Liver (tissue), 3 donors: ENCODE measurements around the gene KDELR1.

Experiments
- EGR1 ChIP-seq, 2 donors: IDR thresholded peaks; 2 replicates each; pipeline ENCODE4 v1.6.1; 2016 to 2018; ENCODE audit warnings: antibody characterized with exemption in 2 of 2, low read depth in 2 of 2
- FOXA1 ChIP-seq: IDR thresholded peaks from 2 replicates; pipeline ENCODE4 v1.6.1; 2016; ENCODE audit warnings: antibody characterized with exemption
- GABPA ChIP-seq, 2 donors: IDR thresholded peaks in 1 of 2; conservative IDR thresholded peaks in 1 of 2; 2 replicates each; pipeline ENCODE4 v1.6.1; 2016; ENCODE audit warnings: antibody characterized with exemption in 2 of 2, mild to moderate bottlenecking in 1 of 2, moderate library complexity in 1 of 2
- JUND ChIP-seq, 2 donors: IDR thresholded peaks; 2 replicates each; pipeline ENCODE4 v1.6.1; 2016; ENCODE audit warnings: antibody characterized with exemption in 2 of 2
- RXRA ChIP-seq, 2 donors: IDR thresholded peaks; 2 replicates each; pipeline ENCODE4 v1.6.1; 2017 to 2018; ENCODE audit warnings: antibody characterized with exemption in 2 of 2, mild to moderate bottlenecking in 1 of 2
- SP1 ChIP-seq: IDR thresholded peaks from 2 replicates; pipeline ENCODE4 v1.6.1; 2018; ENCODE audit warnings: antibody characterized with exemption, mild to moderate bottlenecking
- TAF1 ChIP-seq: conservative IDR thresholded peaks from 2 replicates; pipeline ENCODE4 v1.6.1; 2016; ENCODE audit warnings: antibody characterized with exemption, mild to moderate bottlenecking
- YY1 ChIP-seq: IDR thresholded peaks from 2 replicates; pipeline ENCODE4 v1.6.1; 2016; ENCODE audit warnings: antibody characterized with exemption, mild to moderate bottlenecking
- TF ChIP-seq, protein P1 (sequence below): IDR thresholded peaks from 2 replicates; pipeline ENCODE4 v1.6.1; 2016; ENCODE audit warnings: antibody characterized with exemption, mild to moderate bottlenecking
- TF ChIP-seq, protein P2 (sequence below): fragments of 150-350 bp; IDR thresholded peaks from 2 replicates; pipeline ENCODE4 v1.5.1; 2017; ENCODE audit warnings: improper control_type of control experiment, low read depth, low read length; ENCODE audit not compliant: missing input control
- TF ChIP-seq, protein P3 (sequence below): IDR thresholded peaks from 2 replicates; pipeline ENCODE4 v1.6.1; 2016; ENCODE audit warnings: antibody characterized with exemption
- TF ChIP-seq, protein P4 (sequence below): IDR thresholded peaks from 2 replicates; pipeline ENCODE4 v1.6.1; 2016; ENCODE audit warnings: antibody characterized with exemption
- TF ChIP-seq, protein P5 (sequence below): IDR thresholded peaks from 2 replicates; pipeline ENCODE4 v1.6.1; 2016; ENCODE audit warnings: antibody characterized with exemption
- donor health status: healthy.
- donor health status: healthy.

DNA sequence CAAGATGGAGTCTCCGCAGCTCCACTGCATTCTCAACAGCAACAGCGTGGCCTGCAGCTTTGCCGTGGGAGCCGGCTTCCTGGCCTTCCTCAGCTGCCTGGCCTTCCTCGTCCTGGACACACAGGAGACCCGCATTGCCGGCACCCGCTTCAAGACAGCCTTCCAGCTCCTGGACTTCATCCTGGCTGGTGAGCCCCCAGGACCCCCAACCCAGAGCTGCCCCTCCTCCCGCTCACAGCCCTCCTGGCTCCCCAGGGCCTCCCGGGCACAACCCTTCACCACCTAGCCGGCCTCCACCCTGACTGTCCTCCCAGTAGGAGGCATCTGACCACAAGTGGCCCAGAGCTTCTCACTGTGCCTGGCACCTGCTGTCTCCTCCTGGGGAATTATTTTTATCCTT lies 17.8 kb downstream of the KDELR1 start:
- no peak for TF ChIP-seq EGR1 (IDR thresholded peaks at IDR 0.05; ENCODE audit: low read depth in 2 of 2)
- TF ChIP-seq, protein P1, sequence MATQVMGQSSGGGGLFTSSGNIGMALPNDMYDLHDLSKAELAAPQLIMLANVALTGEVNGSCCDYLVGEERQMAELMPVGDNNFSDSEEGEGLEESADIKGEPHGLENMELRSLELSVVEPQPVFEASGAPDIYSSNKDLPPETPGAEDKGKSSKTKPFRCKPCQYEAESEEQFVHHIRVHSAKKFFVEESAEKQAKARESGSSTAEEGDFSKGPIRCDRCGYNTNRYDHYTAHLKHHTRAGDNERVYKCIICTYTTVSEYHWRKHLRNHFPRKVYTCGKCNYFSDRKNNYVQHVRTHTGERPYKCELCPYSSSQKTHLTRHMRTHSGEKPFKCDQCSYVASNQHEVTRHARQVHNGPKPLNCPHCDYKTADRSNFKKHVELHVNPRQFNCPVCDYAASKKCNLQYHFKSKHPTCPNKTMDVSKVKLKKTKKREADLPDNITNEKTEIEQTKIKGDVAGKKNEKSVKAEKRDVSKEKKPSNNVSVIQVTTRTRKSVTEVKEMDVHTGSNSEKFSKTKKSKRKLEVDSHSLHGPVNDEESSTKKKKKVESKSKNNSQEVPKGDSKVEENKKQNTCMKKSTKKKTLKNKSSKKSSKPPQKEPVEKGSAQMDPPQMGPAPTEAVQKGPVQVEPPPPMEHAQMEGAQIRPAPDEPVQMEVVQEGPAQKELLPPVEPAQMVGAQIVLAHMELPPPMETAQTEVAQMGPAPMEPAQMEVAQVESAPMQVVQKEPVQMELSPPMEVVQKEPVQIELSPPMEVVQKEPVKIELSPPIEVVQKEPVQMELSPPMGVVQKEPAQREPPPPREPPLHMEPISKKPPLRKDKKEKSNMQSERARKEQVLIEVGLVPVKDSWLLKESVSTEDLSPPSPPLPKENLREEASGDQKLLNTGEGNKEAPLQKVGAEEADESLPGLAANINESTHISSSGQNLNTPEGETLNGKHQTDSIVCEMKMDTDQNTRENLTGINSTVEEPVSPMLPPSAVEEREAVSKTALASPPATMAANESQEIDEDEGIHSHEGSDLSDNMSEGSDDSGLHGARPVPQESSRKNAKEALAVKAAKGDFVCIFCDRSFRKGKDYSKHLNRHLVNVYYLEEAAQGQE: no peak
- TF ChIP-seq, protein P2, sequence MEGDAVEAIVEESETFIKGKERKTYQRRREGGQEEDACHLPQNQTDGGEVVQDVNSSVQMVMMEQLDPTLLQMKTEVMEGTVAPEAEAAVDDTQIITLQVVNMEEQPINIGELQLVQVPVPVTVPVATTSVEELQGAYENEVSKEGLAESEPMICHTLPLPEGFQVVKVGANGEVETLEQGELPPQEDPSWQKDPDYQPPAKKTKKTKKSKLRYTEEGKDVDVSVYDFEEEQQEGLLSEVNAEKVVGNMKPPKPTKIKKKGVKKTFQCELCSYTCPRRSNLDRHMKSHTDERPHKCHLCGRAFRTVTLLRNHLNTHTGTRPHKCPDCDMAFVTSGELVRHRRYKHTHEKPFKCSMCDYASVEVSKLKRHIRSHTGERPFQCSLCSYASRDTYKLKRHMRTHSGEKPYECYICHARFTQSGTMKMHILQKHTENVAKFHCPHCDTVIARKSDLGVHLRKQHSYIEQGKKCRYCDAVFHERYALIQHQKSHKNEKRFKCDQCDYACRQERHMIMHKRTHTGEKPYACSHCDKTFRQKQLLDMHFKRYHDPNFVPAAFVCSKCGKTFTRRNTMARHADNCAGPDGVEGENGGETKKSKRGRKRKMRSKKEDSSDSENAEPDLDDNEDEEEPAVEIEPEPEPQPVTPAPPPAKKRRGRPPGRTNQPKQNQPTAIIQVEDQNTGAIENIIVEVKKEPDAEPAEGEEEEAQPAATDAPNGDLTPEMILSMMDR: no peak
- TF ChIP-seq TAF1: no peak
- TF ChIP-seq YY1: no peak
- no peak for TF ChIP-seq RXRA (IDR thresholded peaks at IDR 0.05)
- TF ChIP-seq, protein P3, sequence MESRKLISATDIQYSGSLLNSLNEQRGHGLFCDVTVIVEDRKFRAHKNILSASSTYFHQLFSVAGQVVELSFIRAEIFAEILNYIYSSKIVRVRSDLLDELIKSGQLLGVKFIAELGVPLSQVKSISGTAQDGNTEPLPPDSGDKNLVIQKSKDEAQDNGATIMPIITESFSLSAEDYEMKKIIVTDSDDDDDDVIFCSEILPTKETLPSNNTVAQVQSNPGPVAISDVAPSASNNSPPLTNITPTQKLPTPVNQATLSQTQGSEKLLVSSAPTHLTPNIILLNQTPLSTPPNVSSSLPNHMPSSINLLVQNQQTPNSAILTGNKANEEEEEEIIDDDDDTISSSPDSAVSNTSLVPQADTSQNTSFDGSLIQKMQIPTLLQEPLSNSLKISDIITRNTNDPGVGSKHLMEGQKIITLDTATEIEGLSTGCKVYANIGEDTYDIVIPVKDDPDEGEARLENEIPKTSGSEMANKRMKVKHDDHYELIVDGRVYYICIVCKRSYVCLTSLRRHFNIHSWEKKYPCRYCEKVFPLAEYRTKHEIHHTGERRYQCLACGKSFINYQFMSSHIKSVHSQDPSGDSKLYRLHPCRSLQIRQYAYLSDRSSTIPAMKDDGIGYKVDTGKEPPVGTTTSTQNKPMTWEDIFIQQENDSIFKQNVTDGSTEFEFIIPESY: no peak
- TF ChIP-seq SP1: no peak
- TF ChIP-seq, protein P4, sequence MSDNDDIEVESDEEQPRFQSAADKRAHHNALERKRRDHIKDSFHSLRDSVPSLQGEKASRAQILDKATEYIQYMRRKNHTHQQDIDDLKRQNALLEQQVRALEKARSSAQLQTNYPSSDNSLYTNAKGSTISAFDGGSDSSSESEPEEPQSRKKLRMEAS: no peak
- TF ChIP-seq, protein P5, sequence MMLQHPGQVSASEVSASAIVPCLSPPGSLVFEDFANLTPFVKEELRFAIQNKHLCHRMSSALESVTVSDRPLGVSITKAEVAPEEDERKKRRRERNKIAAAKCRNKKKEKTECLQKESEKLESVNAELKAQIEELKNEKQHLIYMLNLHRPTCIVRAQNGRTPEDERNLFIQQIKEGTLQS: no peak
- TF ChIP-seq JUND (IDR thresholded peaks at IDR 0.05): no peak
- no peak for TF ChIP-seq FOXA1
- no peak for TF ChIP-seq GABPA (IDR thresholded peaks at IDR 0.05 in 1 of 2, conservative IDR thresholded peaks at IDR 0.05 in 1 of 2)
